Mesendoderm (in vitro differentiated cells): ENCODE results near the gene CIT.

Experiments
- DNase-seq: peaks from one replicate; pipeline ENCODE4 v3.0.0; 2013
- H2AK5ac ChIP-seq: 2 replicates; pipeline ENCODE4 v1.6.1; 2013; ENCODE audit warnings: low read length, inconsistent platforms
- H2BK120ac ChIP-seq: 2 replicates; pipeline ENCODE4 v1.6.1; 2013; ENCODE audit warnings: low read depth, mild to moderate bottlenecking, low read length, moderate library complexity, mixed read lengths
- H2BK15ac ChIP-seq: replicated peaks from 2 replicates; pipeline ENCODE4 v1.6.1; 2013; ENCODE audit warnings: low read depth, mild to moderate bottlenecking, moderate library complexity
- H2BK5ac ChIP-seq: 2 replicates; pipeline ENCODE4 v1.6.1; 2013; ENCODE audit warnings: low read length, inconsistent platforms
- H3K18ac ChIP-seq: 2 replicates; pipeline ENCODE4 v1.6.1; 2013; ENCODE audit warnings: mild to moderate bottlenecking, low read length, mixed read lengths
- H3K23ac ChIP-seq: one replicate; pipeline ENCODE4 v1.6.1; 2013; ENCODE audit warnings: low read length
- H3K27ac ChIP-seq: 2 replicates; pipeline ENCODE4 v1.5.1; 2013; ENCODE audit warnings: low read depth, mild to moderate bottlenecking, inconsistent platforms, low read length, moderate library complexity
- H3K27me3 ChIP-seq: 2 replicates; pipeline ENCODE4 v1.6.1; 2013; ENCODE audit warnings: low read length, control low read depth, mild to moderate bottlenecking, inconsistent platforms; ENCODE audit not compliant: insufficient read depth, poor library complexity
- H3K36me3 ChIP-seq: 2 replicates; pipeline ENCODE4 v1.6.1; 2013; ENCODE audit warnings: low read length, inconsistent platforms; ENCODE audit not compliant: control insufficient read depth, insufficient read depth
- H3K4ac ChIP-seq: one replicate; pipeline ENCODE4 v1.6.1; 2013; ENCODE audit warnings: low read depth, mild to moderate bottlenecking, low read length, moderate library complexity
- H3K4me1 ChIP-seq: 2 replicates; pipeline ENCODE4 v1.6.1; 2013; ENCODE audit warnings: low read depth, low read length, inconsistent platforms; ENCODE audit not compliant: control insufficient read depth
- H3K4me2 ChIP-seq: 2 replicates; pipeline ENCODE4 v1.6.1; 2013; ENCODE audit warnings: low read length
- H3K4me3 ChIP-seq: 2 replicates; pipeline ENCODE4 v1.5.1; 2013; ENCODE audit warnings: mild to moderate bottlenecking, low read length
- H3K56ac ChIP-seq: one replicate; pipeline ENCODE4 v1.6.1; 2013; ENCODE audit warnings: low read length
- H3K79me1 ChIP-seq: 2 replicates; pipeline ENCODE4 v1.6.1; 2013; ENCODE audit warnings: low read length, inconsistent platforms
- H3K79me2 ChIP-seq: 2 replicates; pipeline ENCODE4 v1.6.1; 2013; ENCODE audit warnings: mild to moderate bottlenecking, low read length; ENCODE audit not compliant: control insufficient read depth, insufficient read depth
- H3K9ac ChIP-seq: 2 replicates; pipeline ENCODE4 v1.6.1; 2013; ENCODE audit warnings: low read length, inconsistent platforms
- H4K5ac ChIP-seq: one replicate; pipeline ENCODE4 v1.6.1; 2013; ENCODE audit warnings: low read length
- H4K8ac ChIP-seq: one replicate; pipeline ENCODE4 v1.6.1; 2013; ENCODE audit warnings: low read depth, mild to moderate bottlenecking, control low read depth, low read length, moderate library complexity
- WGBS: extraction: QIAGEN DNeasy Blood & Tissue Kit; methylation state at CpG from one replicate; pipeline ENCODE4 v1.1.7; 2013; ENCODE audit warnings: low lambda C conversion rate, missing lambda C conversion rate; ENCODE audit not compliant: insufficient coverage; ENCODE audit errors: extremely low coverage; 5-methylcytosine and 5-hydroxymethylcytosine counted together

CIT gene

GRCh38 chr12:119809023-119809422 lies 68.1 kb downstream of the CIT start:
- no peak overlapping the region for H3K18ac ChIP-seq
- no peak overlapping the region for H3K4me2 ChIP-seq
- no CpG with 5 or more reads among the region's 2 CpGs for WGBS
- no peak overlapping the region for H3K4ac ChIP-seq
- H3K27me3 ChIP-seq: no peaks in the 10 kb centered on the region
- H3K56ac ChIP-seq: no peak overlapping the region
- H3K9ac ChIP-seq: no peak overlapping the region
- no peak overlapping the region for H2AK5ac ChIP-seq
- no peaks in the 10 kb centered on the region for H3K36me3 ChIP-seq
- H3K23ac ChIP-seq: no peak overlapping the region
- no peak overlapping the region for H3K27ac ChIP-seq
- H2BK120ac ChIP-seq: no peak overlapping the region
- H4K8ac ChIP-seq: no peak overlapping the region
- H3K79me2 ChIP-seq: no peaks in the 10 kb centered on the region
- no peak for DNase-seq
- H4K5ac ChIP-seq: no peak overlapping the region
- H3K4me3 ChIP-seq: no peak overlapping the region
- no peak overlapping the region for H2BK15ac ChIP-seq
- H3K4me1 ChIP-seq: peaks cover under 1% of the 10 kb centered on the region
- H2BK5ac ChIP-seq: no peak overlapping the region
- no peaks in the 10 kb centered on the region for H3K79me1 ChIP-seq

GRCh38 chr12:119808441-119808840 lies 68.7 kb downstream of the CIT start:
- H3K4me3 ChIP-seq: no peak overlapping the region
- H2BK5ac ChIP-seq: no peak overlapping the region
- no peak overlapping the region for H2AK5ac ChIP-seq
- no peaks in the 10 kb centered on the region for H3K79me2 ChIP-seq
- DNase-seq: no peak
- no peak overlapping the region for H3K18ac ChIP-seq
- no peak overlapping the region for H3K27ac ChIP-seq
- H2BK120ac ChIP-seq: no peak overlapping the region
- H3K4me1 ChIP-seq: peaks cover 6% of the 10 kb centered on the region
- no peak overlapping the region for H3K56ac ChIP-seq
- no peak overlapping the region for H3K23ac ChIP-seq
- H3K9ac ChIP-seq: no peak overlapping the region
- H4K5ac ChIP-seq: no peak overlapping the region
- WGBS: no CpG with 5 or more reads among the region's 6 CpGs
- no peaks in the 10 kb centered on the region for H3K79me1 ChIP-seq
- no peak overlapping the region for H3K4me2 ChIP-seq
- no peak overlapping the region for H2BK15ac ChIP-seq
- H3K36me3 ChIP-seq: no peaks in the 10 kb centered on the region
- no peak overlapping the region for H4K8ac ChIP-seq
- no peaks in the 10 kb centered on the region for H3K27me3 ChIP-seq
- H3K4ac ChIP-seq: no peak overlapping the region

GRCh38 chr12:119807380-119807779 lies 69.7 kb downstream of the CIT start:
- no peaks in the 10 kb centered on the region for H3K36me3 ChIP-seq
- no peaks in the 10 kb centered on the region for H3K79me2 ChIP-seq
- no peak overlapping the region for H3K4me3 ChIP-seq
- H3K9ac ChIP-seq: no peak overlapping the region
- no peak for DNase-seq
- no peak overlapping the region for H3K4me2 ChIP-seq
- H2BK5ac ChIP-seq: no peak overlapping the region
- no peak overlapping the region for H3K18ac ChIP-seq
- no peak overlapping the region for H3K56ac ChIP-seq
- no peak overlapping the region for H4K5ac ChIP-seq
- peaks cover 6% of the 10 kb centered on the region for H3K4me1 ChIP-seq
- no peak overlapping the region for H2BK120ac ChIP-seq
- H3K79me1 ChIP-seq: no peaks in the 10 kb centered on the region
- no peak overlapping the region for H2BK15ac ChIP-seq
- H3K27ac ChIP-seq: no peak overlapping the region
- H3K27me3 ChIP-seq: no peaks in the 10 kb centered on the region
- H4K8ac ChIP-seq: no peak overlapping the region
- H3K23ac ChIP-seq: no peak overlapping the region
- no peak overlapping the region for H3K4ac ChIP-seq
- no peak overlapping the region for H2AK5ac ChIP-seq

- H3K56ac ChIP-seq: no peak overlapping the region
- no peak overlapping the region for H4K8ac ChIP-seq
- H3K4ac ChIP-seq: no peak overlapping the region
- H3K36me3 ChIP-seq: no peaks in the 10 kb centered on the region
- H3K9ac ChIP-seq: no peak overlapping the region
- H3K27ac ChIP-seq: no peak overlapping the region
- H3K79me1 ChIP-seq: peaks cover 3% of the 10 kb centered on the region
- H3K79me2 ChIP-seq: no peaks in the 10 kb centered on the region
- H4K5ac ChIP-seq: no peak overlapping the region
- DNase-seq: peak; percentile 94
- no CpG with 5 or more reads among the region's 32 CpGs for WGBS
- H2BK5ac ChIP-seq: no peak overlapping the region
- no peak overlapping the region for H3K23ac ChIP-seq
- no peak overlapping the region for H3K18ac ChIP-seq
- H3K4me3 ChIP-seq: no peak overlapping the region
- peak overlapping the region; percentile 40 for H3K4me2 ChIP-seq
- no peak overlapping the region for H2BK120ac ChIP-seq
- peaks cover 6% of the 10 kb centered on the region for H3K4me1 ChIP-seq
- no peaks in the 10 kb centered on the region for H3K27me3 ChIP-seq
- H2AK5ac ChIP-seq: no peak overlapping the region
- H2BK15ac ChIP-seq: no peak overlapping the region
These were observed 73.0 kb downstream of the CIT start for GRCh38 chr12:119804011-119804641.

GRCh38 chr12:119803381-119803791 lies 73.7 kb downstream of the CIT start:
- no peak overlapping the region for H3K4me3 ChIP-seq
- no peak overlapping the region for H4K8ac ChIP-seq
- H3K36me3 ChIP-seq: no peaks in the 10 kb centered on the region
- no peaks in the 10 kb centered on the region for H3K79me2 ChIP-seq
- H3K27me3 ChIP-seq: no peaks in the 10 kb centered on the region
- peak overlapping the region; percentile 32 for H3K4me2 ChIP-seq
- no CpG with 5 or more reads among the region's 16 CpGs for WGBS
- H4K5ac ChIP-seq: no peak overlapping the region
- peaks cover 3% of the 10 kb centered on the region for H3K79me1 ChIP-seq
- no peak overlapping the region for H2BK15ac ChIP-seq
- H3K27ac ChIP-seq: no peak overlapping the region
- H3K4me1 ChIP-seq: peaks cover 6% of the 10 kb centered on the region
- peak; percentile 79 for DNase-seq
- peak overlapping the region; percentile 68 for H3K56ac ChIP-seq
- H3K9ac ChIP-seq: peak overlapping the region; percentile 49
- H3K4ac ChIP-seq: no peak overlapping the region
- H2AK5ac ChIP-seq: no peak overlapping the region
- H3K23ac ChIP-seq: no peak overlapping the region
- H2BK5ac ChIP-seq: no peak overlapping the region
- no peak overlapping the region for H3K18ac ChIP-seq
- H2BK120ac ChIP-seq: no peak overlapping the region

- Histone ChIP-seq H3K4ac (no peak overlapping the region), H3K79me2 (no peaks in the 10 kb centered on the region), H3K4me3 (no peak overlapping the region), H3K18ac (no peak overlapping the region), H4K5ac (no peak overlapping the region), H3K27me3 (no peaks in the 10 kb centered on the region), H4K8ac (no peak overlapping the region), H3K23ac (no peak overlapping the region), H2AK5ac (no peak overlapping the region), H3K56ac (no peak overlapping the region), H2BK15ac (no peak overlapping the region), H3K4me2 (no peak overlapping the region), H2BK120ac (no peak overlapping the region), H2BK5ac (no peak overlapping the region), H3K36me3 (no peaks in the 10 kb centered on the region), H3K4me1 (peaks cover 6% of the 10 kb centered on the region), H3K9ac (no peak overlapping the region), H3K79me1 (peaks cover 3% of the 10 kb centered on the region), H3K27ac (no peak overlapping the region)
- WGBS: no CpG with 5 or more reads among the region's 4 CpGs
- DNase-seq: peak; percentile 11
These were observed 74.6 kb downstream of the CIT start for GRCh38 chr12:119802472-119802871.
